Stimulated activated CD4-positive, alpha-beta T cell treated with anti-CD3 and anti-CD28 coated beads, TNF-alpha, amount 100 ng/mL, for 4 hours (primary cell): Measurements from ENCODE around the gene MST1R.

Source experiments
- DNase-seq, 3 experiments: peaks; one replicate each; pipeline ENCODE4 v3.0.0-alpha.2; 2020; ENCODE audit warnings: low read depth in 3 of 3

Gene MST1R

GRCh38 chr3:49840388-49840787, 63.3 kb downstream of the MST1R start:
- DNase-seq, result no peak

GRCh38 chr3:49839193-49839809, 64.4 kb downstream of the MST1R start:
- peak; percentile 54 to 66 (median 60) for DNase-seq
